K562 (cell line): Measurements from ENCODE around the gene CLCF1. TPM values are rescaled to one million over a fixed set of nuclear protein-coding genes. Genes with fewer than 3 reads are reported as not detected.
A peak's percentile ranks its signal among the peaks of the same experiment; 100 is the strongest.

Experiments
- ATAC-seq: fragments of 200-7000 bp; cut with Tn5 transposase; 3 replicates; pipeline ENCODE4 v1.9.1; 2020; ENCODE audit warnings: moderate library complexity
- BruUV-seq: library from RNA; stranded (reverse); fragments of 400-500 nt; replicated peaks from 2 replicates; lab custom pipeline; 2021; lab: Mats Ljungman, UMichigan
- CTCF ChIA-PET: fragments of 300-600 bp; formaldehyde crosslinking; extraction: SDS; loops from one replicate; lab custom pipeline; 2021; ENCODE audit warnings: low intra/inter-chr PET ratio; lab: Yijun Ruan, JAX
- POLR2A ChIA-PET: fragments of 300-600, 350-650 bp; sonication (Branson Sonifier 250); formaldehyde crosslinking; extraction: SDS; loops from one replicate; lab custom pipeline; 2021; ENCODE audit warnings: antibody characterized with exemption, inconsistent platforms; lab: Yijun Ruan, JAX
- DNase-seq, 4 experiments: peaks; one replicate each; pipeline versions ENCODE4 v3.0.0 to v3.0.0-alpha.2; 2011 to 2018; ENCODE audit warnings: low spot score in 3 of 4, mixed read lengths in 3 of 4; ENCODE audit errors: extremely low read depth in 1 of 4
- FAIRE-seq: peaks from 2 replicates; lab custom pipeline; 2011; peaks lifted over from hg19 to GRCh38; lab: Jason Lieb, UNC
- H2AFZ ChIP-seq: 2 replicates; pipeline ENCODE4 v1.6.0; 2011; ENCODE audit warnings: low read depth, low read length, control low read depth, inconsistent platforms
- H3K27ac ChIP-seq: fragments of 200-600 bp; 3 replicates; pipeline ENCODE4 v1.8.0; 2011; ENCODE audit warnings: low read depth, mild to moderate bottlenecking, control low read depth, inconsistent platforms, low read length, moderate library complexity, mixed read lengths; ENCODE audit errors: extremely low read depth
- H3K27me3 ChIP-seq, 2 experiments: fragments of 300-600 bp in 1 of 2; 2 replicates in 1 of 2; 3 replicates in 1 of 2; pipeline versions ENCODE4 v1.6.0 to v1.8.0; 2011; ENCODE audit warnings: inconsistent platforms in 2 of 2, low read length in 2 of 2, mild to moderate bottlenecking in 1 of 2, mixed read lengths in 1 of 2, moderate library complexity in 1 of 2; ENCODE audit not compliant: control insufficient read depth in 2 of 2, insufficient read depth in 2 of 2
- H3K36me3 ChIP-seq: fragments of 300-600 bp; 3 replicates; pipeline ENCODE4 v1.8.0; 2011; ENCODE audit warnings: mild to moderate bottlenecking, low read length, inconsistent platforms; ENCODE audit not compliant: control insufficient read depth, insufficient read depth
- H3K4me1 ChIP-seq, 2 experiments: fragments of 200-600 bp in 1 of 2; replicated peaks in 1 of 2; 2 replicates in 1 of 2; 3 replicates in 1 of 2; pipeline versions ENCODE4 v1.5.1 to v1.8.0; 2011; ENCODE audit warnings: inconsistent platforms in 2 of 2, low read length in 2 of 2, mild to moderate bottlenecking in 1 of 2, mixed read lengths in 1 of 2, moderate library complexity in 1 of 2; ENCODE audit not compliant: control insufficient read depth in 2 of 2, insufficient read depth in 2 of 2
- H3K4me2 ChIP-seq: 2 replicates; pipeline ENCODE4 v1.6.1; 2011; ENCODE audit warnings: low read length, control low read depth, inconsistent platforms, mixed read lengths; ENCODE audit not compliant: insufficient read depth
- H3K4me3 ChIP-seq: fragments of 200-600 bp; sonication (generic), shearing (Covaris generic); 2 replicates; pipeline ENCODE4 v1.5.1; 2016; ENCODE audit warnings: control low read depth, inconsistent platforms
- H3K79me2 ChIP-seq: fragments of 200-600 bp; 3 replicates; pipeline ENCODE4 v1.8.0; 2011; ENCODE audit warnings: low read length, inconsistent platforms; ENCODE audit not compliant: control insufficient read depth, insufficient read depth
- H3K9ac ChIP-seq, 2 experiments: 2 replicates each; pipeline versions ENCODE4 v1.6.0 to v1.6.1; 2011; ENCODE audit warnings: low read depth in 2 of 2, low read length in 2 of 2, control low read depth in 1 of 2, inconsistent platforms in 1 of 2, mild to moderate bottlenecking in 1 of 2, mixed read lengths in 1 of 2; ENCODE audit not compliant: insufficient read depth in 1 of 2
- H3K9me1 ChIP-seq: one replicate; pipeline ENCODE4 v1.6.0; 2011; ENCODE audit warnings: inconsistent platforms, mild to moderate bottlenecking, low read length, moderate library complexity; ENCODE audit not compliant: control insufficient read depth, insufficient read depth
- H3K9me3 ChIP-seq: replicated peaks from 2 replicates; pipeline ENCODE4 v1.5.1; 2011; ENCODE audit warnings: low read depth, low read length, inconsistent platforms; ENCODE audit not compliant: control insufficient read depth, insufficient read depth
- H4K20me1 ChIP-seq: replicated peaks from 2 replicates; pipeline ENCODE4 v1.6.1; 2011; ENCODE audit warnings: low read length, inconsistent platforms, mixed read lengths; ENCODE audit not compliant: control insufficient read depth, insufficient read depth
- EHMT2 ChIP-seq: fragments of 450-650 bp; IDR thresholded peaks from 2 replicates; pipeline ENCODE4 v1.6.1; 2018; ENCODE audit warnings: antibody characterized with exemption
- ETV1 ChIP-seq: fragments of 450-650 bp; conservative IDR thresholded peaks from 2 replicates; pipeline ENCODE4 v1.6.1; 2016; ENCODE audit warnings: missing genetic modification characterization, control low read depth, low read depth, missing compliant biosample characterization
- HDAC1 ChIP-seq, 2 experiments: fragments of 450-650 bp; IDR thresholded peaks; 2 replicates each; pipeline ENCODE4 v1.6.1; 2016 to 2017; ENCODE audit warnings: inconsistent platforms in 1 of 2, mild to moderate bottlenecking in 1 of 2, moderate library complexity in 1 of 2
- KDM1A ChIP-seq, 2 experiments: fragments of 450-650 bp; IDR thresholded peaks; 2 replicates each; pipeline ENCODE4 v1.6.1; 2016; ENCODE audit warnings: mild to moderate bottlenecking in 2 of 2
- MCM3 ChIP-seq: fragments of 450-650 bp; IDR thresholded peaks from 2 replicates; pipeline ENCODE4 v1.6.1; 2016
- MYC ChIP-seq, 2 experiments: fragments of 250-450 bp in 1 of 2; sonication (Bioruptor Pico) in 1 of 2; IDR thresholded peaks; 2 replicates each; pipeline versions ENCODE4 v1.5.1 to v1.6.1; 2012 to 2021; ENCODE audit warnings: low read depth in 2 of 2, borderline replicate concordance in 1 of 2, improper control_type of control experiment in 1 of 2, low read length in 1 of 2, mild to moderate bottlenecking in 1 of 2, moderate library complexity in 1 of 2
- NFIC ChIP-seq: fragments of 450-650 bp; IDR thresholded peaks from 2 replicates; pipeline ENCODE4 v1.6.1; 2017; ENCODE audit warnings: mild to moderate bottlenecking, inconsistent platforms
- NFRKB ChIP-seq: fragments of 450-650 bp; IDR thresholded peaks from 2 replicates; pipeline ENCODE4 v1.6.1; 2016; ENCODE audit warnings: low read depth
- SMARCB1 ChIP-seq: IDR thresholded peaks from 2 replicates; pipeline ENCODE4 v1.6.1; 2011; ENCODE audit warnings: improper control_type of control experiment, low read depth; ENCODE audit not compliant: insufficient read length
- SUPT5H ChIP-seq: fragments of 450-650 bp; IDR thresholded peaks from 2 replicates; pipeline ENCODE4 v1.6.1; 2016
- TARDBP ChIP-seq: fragments of 450-650 bp; IDR thresholded peaks from 2 replicates; pipeline ENCODE4 v1.6.1; 2016
- WGBS: fragments of 100-300 bp; shearing (Covaris generic); methylation state at CpG from one replicate; pipeline ENCODE4 v1.1.6; 2016; ENCODE audit warnings: low coverage, mixed read lengths; ENCODE audit not compliant: insufficient coverage; ENCODE audit errors: missing lambda C conversion rate; 5-methylcytosine and 5-hydroxymethylcytosine counted together
- in situ Hi-C: fragments of 300-500 bp; cut with MboI; formaldehyde crosslinking; loops from 4 replicates; pipeline ENCODE4 v1.15.0; 2018; ENCODE audit warnings: inconsistent platforms, mixed read lengths
- intact Hi-C: fragments of 100-400 bp; cut with micrococcal nuclease; formaldehyde crosslinking; loops from 2 replicates; pipeline ENCODE4 v1.14.2; 2022
- polyA plus RNA-seq, 8 experiments: library from polyadenylated mRNA; depleted of rRNA in 4 of 8; stranded (reverse) in 5 of 8; unstranded in 3 of 8; fragments of >200 nt; fragmentation: Nextera tagmentation in 2 of 8; fragmentation: Illumina TruSeq in 1 of 8; extraction: Ambion mirVana in 2 of 8; extraction: Trizol in 1 of 8; gene quantifications; 2 replicates each; pipeline versions ENCODE4 v1.2.1 to v1.2.3, GENCODE V29; 2011 to 2014; ENCODE audit warnings: inconsistent platforms in 1 of 8, missing spikeins in 1 of 8
- total RNA-seq, 7 experiments: library from RNA; depleted of rRNA in 6 of 7; stranded (reverse); fragments of >200 nt in 6 of 7; fragmentation: Illumina TruSeq in 2 of 7; extraction: Trizol in 2 of 7; gene quantifications; 2 replicates each; pipeline versions ENCODE4 v1.2.1 to v1.2.3, GENCODE V29; 2011 to 2021; ENCODE audit warnings: low replicate concordance in 1 of 7
- TF ChIP-seq, protein P1 (sequence below): fragments of 250-450 bp; sonication (Bioruptor Pico); IDR thresholded peaks from 2 replicates; pipeline ENCODE4 v1.8.0; 2022; ENCODE audit warnings: inconsistent platforms, mild to moderate bottlenecking, moderate library complexity, borderline replicate concordance
- TF ChIP-seq, protein P2 (sequence below): fragments of 450-650 bp; IDR thresholded peaks from 2 replicates; pipeline ENCODE4 v1.6.1; 2017; ENCODE audit warnings: antibody characterized with exemption, mild to moderate bottlenecking
- TF ChIP-seq, protein P3 (sequence below): sonication (generic); formaldehyde crosslinking; IDR thresholded peaks from 2 replicates; pipeline ENCODE4 v1.8.0; 2022; ENCODE audit warnings: mild to moderate bottlenecking, missing genetic modification reagents

CLCF1 gene
- total and polyA plus RNA-seq, 9 of the 15 experiments (the other 6 are each of a cell fraction or from before 2014, with no cell fraction given): 0.49 to 5.8 (median 3.0) TPM

DNA sequence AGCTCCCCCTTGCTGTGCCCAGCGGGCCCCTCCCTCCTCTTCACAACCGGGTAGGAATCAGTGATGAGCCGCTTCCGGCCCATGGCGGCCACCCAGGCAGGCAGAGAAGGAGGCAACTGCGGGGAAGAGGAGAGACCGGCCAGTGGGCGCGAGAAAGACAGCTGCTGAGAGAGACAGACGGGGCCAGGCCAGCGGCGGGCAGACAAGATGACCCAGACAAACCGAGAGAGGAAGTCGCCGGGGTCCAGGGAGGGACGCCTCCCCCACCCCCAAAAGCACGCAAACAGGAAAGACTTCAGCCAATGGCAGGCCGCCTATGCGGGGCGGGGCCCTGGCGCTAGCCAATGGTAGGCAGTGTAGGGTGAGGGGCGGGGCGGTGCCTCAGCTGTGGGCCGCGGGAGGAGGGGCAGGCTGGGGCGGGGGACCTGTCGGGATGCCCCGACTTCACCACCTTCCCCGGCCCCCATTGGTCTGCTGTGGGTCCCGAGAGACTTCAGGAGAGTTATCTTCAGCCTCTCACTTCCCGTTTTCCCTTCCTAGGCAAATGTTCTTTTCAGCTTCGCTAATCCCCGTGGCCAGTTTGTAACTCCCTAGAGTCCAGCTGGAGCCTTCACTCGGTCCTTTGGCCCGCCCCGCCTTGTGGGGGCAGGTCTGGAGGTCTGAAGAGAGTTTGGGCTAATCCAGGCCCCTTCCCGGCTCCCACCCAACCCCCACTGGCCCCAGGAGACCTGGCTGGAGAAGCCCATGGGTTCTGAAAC, 19.9 kb downstream of the CLCF1 start, which contains the start of gene POLD4:
Gene POLD4, minus strand, starts transcription at position 230 of the 758 bp plus-strand sequence. Its CDS starts 147 bp downstream, at position 83.
- ChIA-PET CTCF (interaction anchor here (0.6 to 4.5 kb wide), 3 partner anchors 21 to 154 kb away, joined by 4 to 25 read pairs (median 5); partner anchors contain the start of gene CDK2AP2), POLR2A (interaction anchor here (0.9 to 2.3 kb wide), 14 partner anchors 9 to 298 kb away, joined by 3 to 15 read pairs (median 4); partner anchors contain the start of gene RAD9A)
- peak within 1 kb of the TSS; percentile 80 to 92 for H3K9ac ChIP-seq
- no peaks in the 10 kb centered on the region for H3K9me1 ChIP-seq
- H3K4me2 ChIP-seq: peak within 1 kb of the TSS; percentile 94
- peaks cover 4% of the 10 kb centered on the region; the same call in 1 of the 3 replicates for H3K36me3 ChIP-seq
- peak within 1 kb of the TSS; percentile 73 for H2AFZ ChIP-seq
- BruUV-seq: no TSS peak
- peak within 1 kb of the TSS; percentile 76 for H3K4me3 ChIP-seq
- FAIRE-seq (peak; percentile 66), DNase-seq (peak; percentile 98 to 99 (median 98)), ATAC-seq (peak; percentile 94)
- peaks cover 8% of the 10 kb centered on the region for H3K79me2 ChIP-seq
- WGBS: under 1% methylated on average over 26 of the region's 37 CpGs
- no peaks in the 10 kb centered on the region for H3K27me3 ChIP-seq
- H3K9me3 ChIP-seq: no peaks in the 10 kb centered on the region
- intact Hi-C loops: loop anchor here (1.0 to 5.0 kb wide), 2 partner anchors 29 to 229 kb away; partner anchors contain the start of gene GSTP1
- in situ Hi-C loops: no loop called here
- peak within 1 kb of the TSS; percentile 92 for H3K27ac ChIP-seq
- H3K4me1 ChIP-seq: peaks cover 64% of the 10 kb centered on the region in 2 experiments
- no peaks in the 10 kb centered on the region for H4K20me1 ChIP-seq
- TF ChIP-seq SMARCB1 (no peak), TARDBP (no peak), MYC (IDR thresholded peaks at IDR 0.05; ENCODE audit: low read depth, low read length) (no peak), MYC (CRISPR knock-in tag; IDR thresholded peaks at IDR 0.05; ENCODE audit: borderline replicate concordance, low read depth) (0 out of 2 replicates have a peak, but pooled peaks have one; percentile 36), NFRKB (peak; percentile 43; the same call in 1 of the 2 replicates), MCM3 (no peak), NFIC (peak; percentile 40), HDAC1 (IDR thresholded peaks at IDR 0.05) (peak in 1 of 2 experiments; percentile 45; a peak in 2 of 4 replicates), KDM1A (IDR thresholded peaks at IDR 0.05) (0 out of 4 replicates have a peak, but pooled peaks of 1 of the 2 experiments have one; percentile 9), ETV1 (tag) (peak; percentile 84), EHMT2 (no peak), SUPT5H (peak; percentile 89)
- TF ChIP-seq, protein P1, sequence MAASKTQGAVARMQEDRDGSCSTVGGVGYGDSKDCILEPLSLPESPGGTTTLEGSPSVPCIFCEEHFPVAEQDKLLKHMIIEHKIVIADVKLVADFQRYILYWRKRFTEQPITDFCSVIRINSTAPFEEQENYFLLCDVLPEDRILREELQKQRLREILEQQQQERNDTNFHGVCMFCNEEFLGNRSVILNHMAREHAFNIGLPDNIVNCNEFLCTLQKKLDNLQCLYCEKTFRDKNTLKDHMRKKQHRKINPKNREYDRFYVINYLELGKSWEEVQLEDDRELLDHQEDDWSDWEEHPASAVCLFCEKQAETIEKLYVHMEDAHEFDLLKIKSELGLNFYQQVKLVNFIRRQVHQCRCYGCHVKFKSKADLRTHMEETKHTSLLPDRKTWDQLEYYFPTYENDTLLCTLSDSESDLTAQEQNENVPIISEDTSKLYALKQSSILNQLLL (CRISPR knock-in tag): no peak
- TF ChIP-seq, protein P2, sequence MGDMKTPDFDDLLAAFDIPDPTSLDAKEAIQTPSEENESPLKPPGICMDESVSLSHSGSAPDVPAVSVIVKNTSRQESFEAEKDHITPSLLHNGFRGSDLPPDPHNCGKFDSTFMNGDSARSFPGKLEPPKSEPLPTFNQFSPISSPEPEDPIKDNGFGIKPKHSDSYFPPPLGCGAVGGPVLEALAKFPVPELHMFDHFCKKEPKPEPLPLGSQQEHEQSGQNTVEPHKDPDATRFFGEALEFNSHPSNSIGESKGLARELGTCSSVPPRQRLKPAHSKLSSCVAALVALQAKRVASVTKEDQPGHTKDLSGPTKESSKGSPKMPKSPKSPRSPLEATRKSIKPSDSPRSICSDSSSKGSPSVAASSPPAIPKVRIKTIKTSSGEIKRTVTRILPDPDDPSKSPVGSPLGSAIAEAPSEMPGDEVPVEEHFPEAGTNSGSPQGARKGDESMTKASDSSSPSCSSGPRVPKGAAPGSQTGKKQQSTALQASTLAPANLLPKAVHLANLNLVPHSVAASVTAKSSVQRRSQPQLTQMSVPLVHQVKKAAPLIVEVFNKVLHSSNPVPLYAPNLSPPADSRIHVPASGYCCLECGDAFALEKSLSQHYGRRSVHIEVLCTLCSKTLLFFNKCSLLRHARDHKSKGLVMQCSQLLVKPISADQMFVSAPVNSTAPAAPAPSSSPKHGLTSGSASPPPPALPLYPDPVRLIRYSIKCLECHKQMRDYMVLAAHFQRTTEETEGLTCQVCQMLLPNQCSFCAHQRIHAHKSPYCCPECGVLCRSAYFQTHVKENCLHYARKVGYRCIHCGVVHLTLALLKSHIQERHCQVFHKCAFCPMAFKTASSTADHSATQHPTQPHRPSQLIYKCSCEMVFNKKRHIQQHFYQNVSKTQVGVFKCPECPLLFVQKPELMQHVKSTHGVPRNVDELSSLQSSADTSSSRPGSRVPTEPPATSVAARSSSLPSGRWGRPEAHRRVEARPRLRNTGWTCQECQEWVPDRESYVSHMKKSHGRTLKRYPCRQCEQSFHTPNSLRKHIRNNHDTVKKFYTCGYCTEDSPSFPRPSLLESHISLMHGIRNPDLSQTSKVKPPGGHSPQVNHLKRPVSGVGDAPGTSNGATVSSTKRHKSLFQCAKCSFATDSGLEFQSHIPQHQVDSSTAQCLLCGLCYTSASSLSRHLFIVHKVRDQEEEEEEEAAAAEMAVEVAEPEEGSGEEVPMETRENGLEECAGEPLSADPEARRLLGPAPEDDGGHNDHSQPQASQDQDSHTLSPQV: no peak
- TF ChIP-seq, protein P3, sequence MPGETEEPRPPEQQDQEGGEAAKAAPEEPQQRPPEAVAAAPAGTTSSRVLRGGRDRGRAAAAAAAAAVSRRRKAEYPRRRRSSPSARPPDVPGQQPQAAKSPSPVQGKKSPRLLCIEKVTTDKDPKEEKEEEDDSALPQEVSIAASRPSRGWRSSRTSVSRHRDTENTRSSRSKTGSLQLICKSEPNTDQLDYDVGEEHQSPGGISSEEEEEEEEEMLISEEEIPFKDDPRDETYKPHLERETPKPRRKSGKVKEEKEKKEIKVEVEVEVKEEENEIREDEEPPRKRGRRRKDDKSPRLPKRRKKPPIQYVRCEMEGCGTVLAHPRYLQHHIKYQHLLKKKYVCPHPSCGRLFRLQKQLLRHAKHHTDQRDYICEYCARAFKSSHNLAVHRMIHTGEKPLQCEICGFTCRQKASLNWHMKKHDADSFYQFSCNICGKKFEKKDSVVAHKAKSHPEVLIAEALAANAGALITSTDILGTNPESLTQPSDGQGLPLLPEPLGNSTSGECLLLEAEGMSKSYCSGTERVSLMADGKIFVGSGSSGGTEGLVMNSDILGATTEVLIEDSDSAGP (CRISPR knock-in tag): no peak
